Muscle of leg (tissue), 11 donors: Measurements from ENCODE around the gene FANCB. TPM values are rescaled to one million over a fixed set of nuclear protein-coding genes. Genes with fewer than 3 reads are reported as not detected.

Source experiments
- DNase-seq: peaks from one replicate; pipeline ENCODE4 v3.0.0; 2013
- H3K27ac ChIP-seq: one replicate; pipeline ENCODE4 v1.5.1; 2013; ENCODE audit warnings: mild to moderate bottlenecking, low read length, control low read depth
- H3K27me3 ChIP-seq: one replicate; pipeline ENCODE4 v1.6.1; 2013; ENCODE audit warnings: low read length; ENCODE audit not compliant: control insufficient read depth, insufficient read depth
- H3K36me3 ChIP-seq: one replicate; pipeline ENCODE4 v1.6.1; 2013; ENCODE audit warnings: low read length; ENCODE audit not compliant: control insufficient read depth, insufficient read depth
- H3K4me1 ChIP-seq: one replicate; pipeline ENCODE4 v1.6.1; 2013; ENCODE audit warnings: low read length; ENCODE audit not compliant: control insufficient read depth, insufficient read depth
- H3K4me3 ChIP-seq: one replicate; pipeline ENCODE4 v1.5.1; 2013; ENCODE audit warnings: low read length, control low read depth
- H3K9me3 ChIP-seq: replicated peaks from 2 replicates; pipeline ENCODE4 v1.6.1; 2013; ENCODE audit warnings: low read depth, low read length; ENCODE audit not compliant: control insufficient read depth
- WGBS: methylation state at CpG from one replicate; pipeline ENCODE4 v1.1.5; 2013; ENCODE audit warnings: missing lambda C conversion rate; ENCODE audit not compliant: insufficient coverage; 5-methylcytosine and 5-hydroxymethylcytosine counted together
- polyA plus RNA-seq, 8 donors: library from polyadenylated mRNA; unstranded; fragments of 120-200 nt; gene quantifications; one replicate each; pipeline versions ENCODE4 v1.2.1 to v1.2.3, GENCODE V29; 2013; ENCODE audit warnings: inconsistent platforms in 1 of 8, low replicate concordance in 1 of 8; ENCODE audit not compliant: insufficient read length in 8 of 8, insufficient read depth in 1 of 8
- total RNA-seq: library from RNA; stranded (reverse); fragments of 120-200 nt; gene quantifications from one replicate; pipeline ENCODE4 v1.2.4, GENCODE V29; 2013

FANCB gene
- total and polyA plus RNA-seq, 9 donors, result 1.0 to 4.7 (median 1.8) TPM

DNA sequence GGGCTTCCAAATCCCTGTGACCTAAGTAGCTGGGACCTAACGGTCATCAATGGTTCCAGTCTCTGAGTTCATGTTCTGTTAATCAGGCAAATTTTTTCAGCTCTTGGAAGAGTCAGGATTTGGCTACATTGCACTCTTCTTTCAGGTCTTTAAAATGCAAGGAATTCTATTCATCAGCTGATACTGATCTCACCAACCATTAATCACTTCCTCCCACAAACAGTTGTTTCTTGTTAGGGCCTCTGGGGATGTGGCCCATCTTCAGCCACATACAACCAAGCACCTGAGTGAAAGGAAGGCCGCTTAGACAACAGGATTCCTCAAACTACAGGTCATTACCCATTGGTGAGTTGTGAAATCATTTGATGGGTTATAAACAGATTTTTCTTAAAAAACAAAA lies 71.7 kb downstream of the FANCB start:
- H3K36me3 ChIP-seq, result no peaks in the 10 kb centered on the region
- DNase-seq, result no peak
- H3K27me3 ChIP-seq, result peaks cover 2% of the 10 kb centered on the region
- H3K9me3 ChIP-seq, result no peaks in the 10 kb centered on the region
- 60% methylated on average over 1 of the region's 2 CpGs for WGBS
- H3K4me1 ChIP-seq, result no peaks in the 10 kb centered on the region
- H3K27ac ChIP-seq, result no peak overlapping the region
- H3K4me3 ChIP-seq, result no peak overlapping the region

GRCh38 chrX:14798805-14799397 lies 74.0 kb downstream of the FANCB start:
- Histone ChIP-seq H3K4me3 (no peak overlapping the region), H3K9me3 (no peaks in the 10 kb centered on the region), H3K27me3 (peaks cover 2% of the 10 kb centered on the region), H3K36me3 (no peaks in the 10 kb centered on the region), H3K27ac (no peak overlapping the region), H3K4me1 (no peaks in the 10 kb centered on the region)
- 33% methylated on average over 1 of the region's 3 CpGs for WGBS
- DNase-seq, result no peak

Other genes starting within 250 kb of the FANCB start
- 7.5 TPM for gene MOSPD2, start 352 bp upstream of the FANCB start, total RNA-seq
- gene MOSPD2, start 352 bp upstream of the FANCB start, polyA plus RNA-seq, result 10 to 100 TPM in 2 of 8 donors, 1 to 10 TPM in 6; 6.1 to 10.1 (median 8.2) TPM